ENCODE data around the gene ZNF761.
"Not testable (repeated sequence)": the region's sequence is repeated elsewhere in the genome, so short reads cannot be mapped to it uniquely, and the experiment has no call there.

ZNF761 gene

DNA sequence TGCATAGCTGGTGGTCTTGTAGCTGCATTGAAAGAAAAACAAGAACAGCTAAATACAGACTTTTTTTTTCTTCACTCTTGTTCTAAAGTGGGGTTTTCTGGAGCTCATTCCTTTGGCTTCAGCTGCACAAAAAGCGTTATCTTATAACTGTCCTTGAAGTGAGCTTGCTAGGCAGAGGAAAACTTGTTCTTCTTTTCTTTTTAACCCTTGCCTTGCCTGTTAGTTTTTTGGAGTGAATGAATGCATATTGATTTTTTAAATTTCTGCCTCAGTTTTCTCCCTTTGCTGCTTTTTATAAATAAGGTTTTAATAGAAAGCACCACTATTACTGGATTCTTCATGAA is 35.3 kb upstream of the ZNF761 start:
- H3K4me3 ChIP-seq: peak overlapping the region; percentile 71 to 99 (median 94)
- peaks cover 33 to 49% (median 39%) of the 10 kb centered on the region in 11 experiments for H3K36me3 ChIP-seq
- peaks cover 14 to 24% (median 19%) of the 10 kb centered on the region in 10 experiments; a peak in 19 of 20 replicates for H3K4me1 ChIP-seq
- H4K20me1 ChIP-seq: peaks cover 0 to 24% (median 6%) of the 10 kb centered on the region in 11 experiments; a peak in 8 of 22 replicates
- no peak for TF ChIP-seq Cebpa-rat (IDR thresholded peaks at IDR 0.05)
- H3K27me3 ChIP-seq: no peaks in the 10 kb centered on the region
- peak overlapping the region; percentile 87 to 97 (median 93) for H3K4me2 ChIP-seq
- peaks cover 23 to 55% (median 43%) of the 10 kb centered on the region in 11 experiments for H3K9me3 ChIP-seq (replicated peaks in 1 of 11)
- peak overlapping the region; percentile 81 to 95 (median 90); a peak in 21 of 22 replicates for H3K9ac ChIP-seq
- H3K27ac ChIP-seq: no peak overlapping the region

DNA sequence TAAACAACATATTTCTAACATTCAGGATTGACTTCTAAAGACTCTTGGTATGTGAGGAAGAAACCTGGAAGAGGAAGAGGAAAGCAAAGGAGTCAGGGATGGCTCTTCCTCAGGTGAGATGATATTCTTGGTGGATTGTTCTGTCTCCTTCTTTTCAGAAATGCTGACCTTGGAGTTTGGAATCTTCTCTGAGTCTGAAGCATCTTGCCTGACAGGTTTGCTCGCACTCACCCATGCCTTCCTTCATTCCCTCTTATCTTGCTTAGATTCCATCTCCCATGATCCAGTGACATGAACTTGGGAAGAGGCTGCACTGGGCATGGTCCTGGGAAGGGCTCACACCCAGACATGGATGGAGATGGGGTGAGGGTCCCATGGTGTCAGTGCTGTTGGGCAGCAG is 33.9 kb upstream of the ZNF761 start:
- H3K27ac ChIP-seq, H3K4me2 ChIP-seq, H3K9ac ChIP-seq, H3K27me3 ChIP-seq, H3K4me3 ChIP-seq: not testable (repeated sequence)
- Histone ChIP-seq H3K9me3 (replicated peaks in 1 of 11) (peaks cover 36 to 56% (median 48%) of the 10 kb centered on the region in 11 experiments), H4K20me1 (peaks cover 0 to 24% (median 6%) of the 10 kb centered on the region in 11 experiments; a peak in 8 of 22 replicates), H3K36me3 (peaks cover 47 to 63% (median 51%) of the 10 kb centered on the region in 11 experiments), H3K4me1 (peaks cover 14 to 24% (median 19%) of the 10 kb centered on the region in 10 experiments; a peak in 19 of 20 replicates)

DNA sequence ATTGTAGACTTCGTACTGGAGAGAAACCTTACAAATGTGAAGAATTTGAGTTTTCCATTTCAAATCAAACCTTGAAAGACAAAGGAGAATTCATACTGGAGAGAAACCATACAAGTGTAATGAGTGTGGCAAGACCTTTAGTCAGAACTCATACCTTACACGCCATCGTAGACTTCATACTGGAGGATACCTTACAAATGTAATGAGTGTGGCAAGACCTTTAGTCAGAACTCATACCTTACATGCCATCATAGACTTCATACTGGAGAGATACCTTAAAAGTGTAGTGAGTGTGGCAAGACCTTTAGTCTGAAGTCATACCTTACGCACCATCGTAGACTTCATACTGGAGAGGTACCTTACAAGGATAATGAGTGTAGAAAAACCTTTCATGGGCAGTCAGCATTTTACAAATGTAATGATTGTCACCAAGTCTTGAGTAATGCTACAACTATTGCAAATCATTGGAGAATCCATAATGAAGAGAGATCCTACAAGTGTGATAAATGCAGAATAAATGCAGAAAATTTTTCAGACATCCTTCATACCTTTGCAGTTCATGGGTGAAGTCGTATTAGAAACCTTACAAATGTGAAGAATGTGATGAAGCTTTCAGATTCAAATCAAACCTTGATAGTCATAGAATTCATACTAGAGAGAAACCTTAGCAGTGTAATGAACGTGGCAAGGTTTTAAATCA is 22.1 kb upstream of the ZNF761 start:
- Histone ChIP-seq H3K36me3 (peaks cover 86 to 92% (median 89%) of the 10 kb centered on the region in 11 experiments), H3K9me3 (replicated peaks in 1 of 11) (peaks cover 88 to 98% (median 93%) of the 10 kb centered on the region in 11 experiments), H3K9ac (no peak overlapping the region), H3K4me1 (no peaks in the 10 kb centered on the region), H4K20me1 (no peaks in the 10 kb centered on the region), H3K27ac (no peak overlapping the region), H3K27me3 (no peaks in the 10 kb centered on the region), H3K4me2 (no peak overlapping the region), H3K4me3 (peak overlapping the region in 6 of 10 experiments; percentile 7 to 41 (median 12); a peak in 7 of 20 replicates)
- TF ChIP-seq Cebpa-rat (IDR thresholded peaks at IDR 0.05): no peak

DNA sequence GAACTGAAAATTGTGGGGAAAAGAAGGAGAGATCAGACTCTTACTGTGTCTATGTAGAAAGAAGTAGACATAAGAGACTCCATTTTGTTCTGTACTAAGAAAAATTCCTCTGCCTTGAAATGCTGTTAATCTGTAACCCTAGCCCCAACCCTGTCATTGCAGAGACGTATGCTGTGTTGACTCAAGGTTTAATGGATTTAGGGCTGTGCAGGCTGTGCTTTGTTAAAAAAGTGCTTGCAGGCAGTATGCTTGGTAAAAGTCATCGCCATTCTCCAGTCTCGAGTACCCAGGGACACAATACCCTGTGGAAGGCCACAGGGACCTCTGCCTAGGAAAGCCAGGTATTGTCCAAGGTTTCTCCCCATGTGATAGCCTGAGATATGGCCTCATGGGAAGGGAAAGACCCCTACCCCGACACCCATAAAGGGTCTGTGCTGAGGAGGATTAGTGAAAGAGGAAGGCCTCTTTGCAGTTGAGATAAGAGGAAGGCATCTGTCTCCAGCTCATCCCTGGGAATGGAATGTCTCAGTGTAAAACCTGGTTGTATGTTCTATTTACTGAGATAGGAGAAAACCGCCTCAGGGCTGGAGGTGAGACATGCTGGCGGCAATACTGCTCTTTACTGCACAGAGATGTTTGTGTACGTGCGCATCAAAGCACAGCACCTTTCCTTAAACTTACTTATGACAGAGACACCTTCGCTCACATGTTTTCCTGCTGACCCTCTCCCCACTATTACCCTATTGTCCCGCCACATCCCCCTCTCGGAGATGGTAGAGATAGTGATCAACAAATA is 11.1 kb upstream of the ZNF761 start:
- not testable (repeated sequence) for H3K27ac ChIP-seq, H3K4me1 ChIP-seq, H3K4me2 ChIP-seq, H4K20me1 ChIP-seq, H3K9ac ChIP-seq, H3K27me3 ChIP-seq, H3K4me3 ChIP-seq
- Histone ChIP-seq H3K36me3 (peaks cover 0 to 11% (median 0%) of the 10 kb centered on the region in 11 experiments; a peak in 5 of 22 replicates), H3K9me3 (replicated peaks in 1 of 11) (peaks cover 9 to 31% (median 19%) of the 10 kb centered on the region in 11 experiments; a peak in 20 of 22 replicates)

DNA sequence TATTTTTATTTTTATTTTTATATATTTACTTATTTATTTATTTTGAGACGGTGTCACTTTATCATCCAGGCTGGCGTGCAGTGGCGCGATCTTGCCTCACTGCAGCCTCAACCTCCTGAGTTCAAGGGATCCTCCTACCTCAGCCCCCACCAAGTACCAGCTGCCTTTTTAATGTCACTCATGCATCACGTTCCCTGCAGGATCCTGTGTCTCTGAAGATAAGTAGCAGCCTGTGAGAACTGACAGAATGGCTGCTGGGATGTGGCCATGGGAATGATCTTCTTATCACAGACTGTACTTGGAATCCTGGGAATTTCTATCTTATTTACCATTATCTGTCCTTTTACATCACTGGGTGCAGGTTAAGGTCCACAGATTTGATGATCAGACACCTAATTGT is 9.2 kb upstream of the ZNF761 start:
- H3K27ac ChIP-seq: no peak overlapping the region
- no peak overlapping the region for H3K4me2 ChIP-seq
- H3K4me3 ChIP-seq: no peak overlapping the region
- H4K20me1 ChIP-seq: no peaks in the 10 kb centered on the region
- H3K9ac ChIP-seq: no peak overlapping the region
- no peaks in the 10 kb centered on the region for H3K4me1 ChIP-seq
- H3K36me3 ChIP-seq: peaks cover 0 to 6% (median 0%) of the 10 kb centered on the region in 11 experiments; a peak in 3 of 22 replicates
- peaks cover 0 to 13% (median 9%) of the 10 kb centered on the region in 11 experiments; a peak in 12 of 22 replicates for H3K9me3 ChIP-seq (replicated peaks in 1 of 11)
- H3K27me3 ChIP-seq: no peaks in the 10 kb centered on the region
- TF ChIP-seq Cebpa-rat (IDR thresholded peaks at IDR 0.05): no peak

DNA sequence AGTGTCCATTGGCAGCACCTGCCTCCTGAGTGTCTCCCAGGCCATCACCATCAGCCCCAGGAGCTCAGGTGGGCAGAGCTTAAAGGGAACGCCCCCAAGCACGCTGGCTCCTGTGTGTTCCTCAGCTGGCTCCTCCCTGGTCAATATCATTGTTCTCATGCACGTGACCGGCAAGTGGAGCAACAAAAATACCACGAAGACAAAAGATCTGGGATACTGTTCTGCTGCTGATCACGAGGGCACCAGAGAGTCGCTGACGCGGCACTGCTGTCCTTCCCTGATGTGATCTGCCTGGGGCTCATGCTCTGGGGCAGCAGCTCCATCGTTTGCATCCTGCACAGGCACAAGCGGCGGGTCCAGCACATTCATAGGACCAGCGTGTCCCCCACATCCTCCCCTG is 8.7 kb upstream of the ZNF761 start:
- H3K4me2 ChIP-seq; H4K20me1 ChIP-seq; H3K9me3 ChIP-seq (replicated peaks in 1 of 11); H3K27me3 ChIP-seq; H3K4me3 ChIP-seq; H3K36me3 ChIP-seq; H3K4me1 ChIP-seq; H3K9ac ChIP-seq; H3K27ac ChIP-seq: not testable (repeated sequence)

DNA sequence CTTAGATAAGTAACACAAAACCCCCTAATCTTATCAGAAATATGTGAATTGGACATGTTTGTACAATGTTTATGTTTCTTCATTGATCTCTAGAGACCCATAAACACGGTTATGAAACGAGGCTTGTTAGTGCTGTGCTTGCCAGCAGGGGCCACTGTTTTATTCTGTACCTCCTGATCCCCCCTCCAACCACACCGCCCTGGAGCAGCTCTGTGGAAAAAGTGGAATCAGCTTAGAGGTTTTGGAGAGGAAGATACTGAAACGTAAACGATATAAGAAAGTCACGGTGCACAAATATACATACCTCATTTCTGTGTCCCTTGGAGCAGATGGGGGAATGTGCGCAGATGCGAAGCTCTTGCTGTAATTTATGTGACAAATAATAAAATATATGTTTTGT is 8.1 kb upstream of the ZNF761 start:
- H4K20me1 ChIP-seq; H3K4me2 ChIP-seq; H3K9me3 ChIP-seq (replicated peaks in 1 of 11); H3K27ac ChIP-seq; H3K4me3 ChIP-seq; H3K36me3 ChIP-seq; H3K27me3 ChIP-seq; H3K4me1 ChIP-seq; H3K9ac ChIP-seq: not testable (repeated sequence)

DNA sequence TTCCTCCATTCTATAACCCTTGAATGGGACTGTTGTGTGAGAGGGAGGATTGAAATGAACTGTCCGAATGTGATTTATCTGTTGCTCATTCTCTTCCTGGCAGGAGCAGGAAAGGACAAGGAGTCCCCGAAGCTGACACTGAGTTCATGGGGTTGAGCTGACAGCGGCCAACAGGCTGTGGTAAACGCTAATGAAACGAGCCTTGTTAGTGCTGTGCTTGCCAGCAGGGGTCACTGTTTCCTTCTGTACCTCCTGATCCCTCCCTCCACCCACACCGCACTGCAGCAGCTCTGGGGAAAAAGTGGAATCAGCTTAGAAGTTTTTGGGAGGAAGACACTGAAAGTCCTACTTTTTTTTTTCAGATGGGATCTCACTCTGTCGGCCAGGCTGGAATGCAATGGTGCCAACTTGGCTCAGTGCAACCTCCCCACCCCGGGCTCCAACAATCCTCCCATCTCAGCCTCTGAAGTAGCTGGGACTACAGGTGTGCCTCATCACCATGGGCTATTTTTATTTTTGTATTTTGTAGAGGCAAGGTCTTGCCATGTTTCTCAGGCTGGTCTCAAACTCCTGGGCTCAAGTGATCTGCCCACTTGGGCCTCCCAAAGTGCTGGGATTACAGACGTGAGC is 6.7 kb upstream of the ZNF761 start:
- H3K4me3 ChIP-seq: no peak overlapping the region
- H3K4me1 ChIP-seq: no peaks in the 10 kb centered on the region
- H3K27me3 ChIP-seq: no peaks in the 10 kb centered on the region
- no peak overlapping the region for H3K9ac ChIP-seq
- H3K36me3 ChIP-seq: no peaks in the 10 kb centered on the region
- H3K4me2 ChIP-seq: no peak overlapping the region
- H4K20me1 ChIP-seq: no peaks in the 10 kb centered on the region
- no peak overlapping the region for H3K27ac ChIP-seq
- no peaks in the 10 kb centered on the region for H3K9me3 ChIP-seq (replicated peaks in 1 of 11)
- no peak for TF ChIP-seq Cebpa-rat (IDR thresholded peaks at IDR 0.05)

DNA sequence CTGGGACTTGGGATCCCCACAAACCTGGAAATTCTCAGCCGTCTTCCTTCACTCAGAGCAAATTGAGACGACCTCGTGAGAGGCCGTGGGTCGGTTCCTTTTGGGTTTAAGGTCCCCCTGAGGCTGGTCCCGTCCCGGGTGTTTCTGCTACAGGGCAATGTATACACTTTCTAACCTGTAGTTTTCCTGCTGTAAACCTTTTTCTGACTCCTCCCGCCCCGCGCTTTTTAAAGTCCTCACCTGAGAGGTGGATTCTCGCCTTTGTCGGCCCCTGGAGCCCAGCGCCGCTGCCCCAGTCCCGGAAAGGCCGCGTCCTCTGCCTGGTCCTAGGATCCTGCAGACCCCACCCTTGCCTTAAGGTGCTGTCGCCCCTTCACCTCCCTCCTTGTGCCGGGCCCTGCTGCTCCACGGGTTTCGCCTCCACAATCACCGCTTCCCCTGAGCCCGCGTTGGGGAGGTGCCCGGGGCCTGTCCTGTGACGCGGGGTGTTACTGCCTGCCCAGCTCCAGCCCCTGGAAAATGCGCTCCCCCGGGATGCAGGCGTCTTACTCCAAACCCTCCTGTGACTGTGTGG is 391 bp downstream of the ZNF761 start:
- Histone ChIP-seq H4K20me1 (peaks cover 0 to 9% (median 0%) of the 10 kb centered on the region in 11 experiments; a peak in 4 of 22 replicates), H3K36me3 (peaks cover 37 to 40% (median 38%) of the 10 kb centered on the region in 11 experiments), H3K27ac (peak overlapping the region; percentile 79 to 89 (median 86)), H3K4me3 (peak overlapping the region; percentile 78 to 95 (median 92)), H3K4me2 (peak overlapping the region; percentile 73 to 95 (median 83)), H3K9me3 (replicated peaks in 1 of 11) (peaks cover 26 to 39% (median 33%) of the 10 kb centered on the region in 11 experiments; a peak in 21 of 22 replicates), H3K4me1 (peaks cover 10 to 17% (median 15%) of the 10 kb centered on the region in 10 experiments; a peak in 17 of 20 replicates), H3K9ac (peak overlapping the region; percentile 85 to 96 (median 92)), H3K27me3 (no peaks in the 10 kb centered on the region)
- no peak for TF ChIP-seq Cebpa-rat (IDR thresholded peaks at IDR 0.05)

DNA sequence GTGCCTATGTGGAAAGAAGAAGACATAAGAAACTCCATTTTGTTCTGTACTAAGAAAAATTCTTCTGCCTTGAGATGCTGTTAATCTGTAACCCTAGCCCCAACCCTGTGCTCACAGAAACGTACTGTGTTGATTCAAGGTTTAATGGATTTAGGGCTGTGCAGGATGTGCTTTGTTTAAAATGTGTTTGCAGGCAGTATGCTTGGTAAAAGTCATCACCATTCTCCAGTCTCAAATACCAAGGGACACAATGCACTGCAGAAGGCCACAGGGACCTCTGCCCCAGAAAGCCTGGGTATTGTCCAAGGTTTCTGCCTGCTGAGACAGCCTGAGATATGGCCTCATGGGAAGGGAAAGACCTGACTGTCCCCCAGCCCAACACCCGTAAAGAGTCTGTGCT is 12.0 kb downstream of the ZNF761 start:
- H3K4me1 ChIP-seq, H3K27ac ChIP-seq, H4K20me1 ChIP-seq, H3K4me2 ChIP-seq, H3K9ac ChIP-seq, H3K27me3 ChIP-seq: not testable (repeated sequence)
- peaks cover 87 to 98% (median 92%) of the 10 kb centered on the region in 11 experiments for H3K36me3 ChIP-seq
- peaks cover 65 to 99% (median 90%) of the 10 kb centered on the region in 11 experiments for H3K9me3 ChIP-seq (replicated peaks in 1 of 11)
- H3K4me3 ChIP-seq: peak overlapping the region in 1 of 10 experiments; percentile 42; a peak in 1 of 20 replicates

DNA sequence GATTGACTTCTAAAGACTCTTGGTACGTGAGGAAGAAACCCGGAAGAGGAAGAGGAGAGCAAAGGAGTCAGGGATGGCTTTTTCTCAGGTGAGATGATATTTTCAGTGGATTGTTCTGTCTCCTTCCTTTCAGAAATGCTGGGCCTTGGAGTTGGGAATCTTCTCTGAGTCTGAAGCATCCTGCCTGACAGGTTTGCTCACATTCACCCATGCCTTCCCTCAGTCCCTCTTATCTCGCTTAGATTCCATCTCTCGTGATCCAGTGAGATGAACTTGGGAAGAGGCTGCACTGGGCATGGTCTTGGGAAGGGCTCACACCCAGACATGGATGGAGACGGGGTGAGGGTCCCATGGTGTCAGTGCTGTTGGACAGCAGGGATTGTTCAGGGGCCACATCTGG is 15.4 kb downstream of the ZNF761 start:
- H3K9ac ChIP-seq, H3K27ac ChIP-seq, H4K20me1 ChIP-seq, H3K27me3 ChIP-seq, H3K4me1 ChIP-seq, H3K4me3 ChIP-seq, H3K4me2 ChIP-seq: not testable (repeated sequence)
- Histone ChIP-seq H3K36me3 (peaks cover 93 to 99% (median 96%) of the 10 kb centered on the region in 11 experiments), H3K9me3 (replicated peaks in 1 of 11) (peaks cover 69 to 99% (median 89%) of the 10 kb centered on the region in 11 experiments)
